Epithelial cell of prostate (primary cell): ENCODE results near the gene FSTL4.

Experiments used
- DNase-seq: peaks from one replicate; pipeline ENCODE4 v3.0.0-alpha.2; 2011; ENCODE audit warnings: low read depth, low spot score
- H3K27ac ChIP-seq: fragments of 450-650 bp; 2 replicates; pipeline ENCODE4 v1.5.1; 2017; ENCODE audit warnings: mild to moderate bottlenecking

FSTL4 gene

GRCh38 chr5:133336969-133337410 is 275.4 kb downstream of the FSTL4 start:
- no peak overlapping the region for H3K27ac ChIP-seq
- no peak for DNase-seq

GRCh38 chr5:133336121-133336968 is 276.0 kb downstream of the FSTL4 start:
- H3K27ac ChIP-seq, result no peak overlapping the region
- no peak for DNase-seq

- DNase-seq, result no peak
- H3K27ac ChIP-seq, result no peak overlapping the region
Measured at GRCh38 chr5:133334796-133335639, 277.3 kb downstream of the FSTL4 start.

GRCh38 chr5:133333326-133334150 is 278.8 kb downstream of the FSTL4 start:
- DNase-seq, result no peak
- no peak overlapping the region for H3K27ac ChIP-seq

- no peak overlapping the region for H3K27ac ChIP-seq
- DNase-seq, result no peak
Measured at GRCh38 chr5:133332439-133333024, 279.8 kb downstream of the FSTL4 start.

- H3K27ac ChIP-seq, result no peak overlapping the region
- DNase-seq, result no peak
Measured at GRCh38 chr5:133331941-133332340, 280.4 kb downstream of the FSTL4 start.

GRCh38 chr5:133330956-133331355 is 281.4 kb downstream of the FSTL4 start:
- no peak overlapping the region for H3K27ac ChIP-seq
- DNase-seq, result no peak

GRCh38 chr5:133328800-133329199 is 283.5 kb downstream of the FSTL4 start:
- no peak for DNase-seq
- H3K27ac ChIP-seq, result no peak overlapping the region

- no peak for DNase-seq
- no peak overlapping the region for H3K27ac ChIP-seq
Measured at GRCh38 chr5:133327946-133328401, 284.4 kb downstream of the FSTL4 start.

- DNase-seq, result no peak
- no peak overlapping the region for H3K27ac ChIP-seq
Measured at GRCh38 chr5:133326361-133326760, 286.0 kb downstream of the FSTL4 start.

GRCh38 chr5:133325864-133326263 is 286.5 kb downstream of the FSTL4 start:
- no peak overlapping the region for H3K27ac ChIP-seq
- no peak for DNase-seq

GRCh38 chr5:133324926-133325325 is 287.4 kb downstream of the FSTL4 start:
- no peak overlapping the region for H3K27ac ChIP-seq
- DNase-seq, result no peak

- no peak overlapping the region for H3K27ac ChIP-seq
- DNase-seq, result no peak
Measured at GRCh38 chr5:133323494-133324457, 288.6 kb downstream of the FSTL4 start.

- no peak for DNase-seq
- no peak overlapping the region for H3K27ac ChIP-seq
Measured at GRCh38 chr5:133322743-133323142, 289.6 kb downstream of the FSTL4 start.

GRCh38 chr5:133321833-133322420 is 290.4 kb downstream of the FSTL4 start:
- no peak overlapping the region for H3K27ac ChIP-seq
- no peak for DNase-seq

GRCh38 chr5:133321286-133321832 is 291.0 kb downstream of the FSTL4 start:
- DNase-seq, result no peak
- H3K27ac ChIP-seq, result no peak overlapping the region

GRCh38 chr5:133319905-133320520 is 292.3 kb downstream of the FSTL4 start:
- no peak for DNase-seq
- H3K27ac ChIP-seq, result no peak overlapping the region

GRCh38 chr5:133319244-133319643 is 293.1 kb downstream of the FSTL4 start:
- no peak for DNase-seq
- H3K27ac ChIP-seq, result no peak overlapping the region
